CD4-positive, alpha-beta T cell treated with Interleukin-1 beta for 1 hour (primary cell): ENCODE data around the gene DPPA5.
A peak's percentile ranks its signal among the peaks of the same experiment; 100 is the strongest.
"Not testable (repeated sequence)": the region's sequence is repeated elsewhere in the genome, so short reads cannot be mapped to it uniquely, and the experiment has no call there.

Experiments
- DNase-seq, 2 donors: peaks; one replicate each; pipeline ENCODE4 v3.0.0-alpha.2; 2020 to 2022

The DPPA5 gene, protein sequence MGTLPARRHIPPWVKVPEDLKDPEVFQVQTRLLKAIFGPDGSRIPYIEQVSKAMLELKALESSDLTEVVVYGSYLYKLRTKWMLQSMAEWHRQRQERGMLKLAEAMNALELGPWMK

GRCh38 chr6:73353636-73354593 is at the start of gene DPPA5:
DPPA5 (minus strand) TSS chr6:73354276; CDS start chr6:73354225, 51 bp downstream.
- no peak for DNase-seq

- no peak for DNase-seq
Measured at GRCh38 chr6:73400656-73401055, 46.6 kb upstream of the DPPA5 start.

GRCh38 chr6:73395875-73396274 is 41.8 kb upstream of the DPPA5 start:
- no peak for DNase-seq

GRCh38 chr6:73394577-73395354 is 40.7 kb upstream of the DPPA5 start, which contains the start of gene DDX43:
DDX43 (plus strand) TSS chr6:73394828; CDS start chr6:73394906, 78 bp downstream.
- peak; percentile 78 to 81 for DNase-seq

- DNase-seq: no peak
Measured at GRCh38 chr6:73393278-73393677, 39.2 kb upstream of the DPPA5 start.

GRCh38 chr6:73392188-73392587 is 38.1 kb upstream of the DPPA5 start:
- DNase-seq: not testable (repeated sequence)

DNA sequence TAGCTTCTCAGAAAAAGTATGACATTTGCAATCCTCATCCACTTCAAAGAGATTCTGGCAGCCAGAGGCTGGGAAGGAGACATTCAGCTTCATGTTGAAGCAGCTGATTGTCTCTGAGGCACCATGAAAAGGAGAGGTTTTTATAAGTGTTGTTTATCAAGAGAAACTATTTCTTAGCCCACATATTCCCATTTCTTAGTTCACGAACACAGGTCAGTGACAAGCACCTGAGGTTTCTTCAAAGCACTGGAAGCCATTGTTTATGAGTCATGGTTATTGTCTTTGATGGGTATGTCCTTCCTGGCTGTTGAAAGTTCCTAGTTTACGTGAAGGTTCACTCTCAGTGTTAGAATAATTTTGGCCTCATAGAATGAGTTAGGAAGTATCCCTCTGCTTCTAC is 37.6 kb upstream of the DPPA5 start:
- peak in 1 of 2 donors; percentile 28 for DNase-seq

DNA sequence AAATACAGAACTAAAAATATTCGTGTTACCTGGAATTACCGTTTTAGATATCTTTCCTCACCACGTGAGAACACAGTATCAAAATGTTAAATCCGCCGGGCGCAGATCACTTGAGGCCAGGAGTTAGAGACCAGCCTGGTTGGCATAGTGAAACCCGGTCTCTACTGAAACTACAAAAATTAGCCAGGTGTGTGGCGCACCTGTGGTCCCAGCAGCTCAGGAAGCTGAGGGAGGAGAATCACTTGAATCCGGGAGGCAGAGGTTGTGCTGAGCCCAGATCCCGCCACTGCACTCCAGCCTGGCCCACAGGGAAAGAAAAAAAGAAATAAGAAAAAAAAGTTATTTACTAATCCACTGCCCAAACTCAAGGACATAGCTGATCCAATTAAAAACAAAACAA is 35.8 kb upstream of the DPPA5 start:
- no peak for DNase-seq

- DNase-seq: peak; percentile 61 to 65
Measured at GRCh38 chr6:73388800-73389512, 34.9 kb upstream of the DPPA5 start.

DNA sequence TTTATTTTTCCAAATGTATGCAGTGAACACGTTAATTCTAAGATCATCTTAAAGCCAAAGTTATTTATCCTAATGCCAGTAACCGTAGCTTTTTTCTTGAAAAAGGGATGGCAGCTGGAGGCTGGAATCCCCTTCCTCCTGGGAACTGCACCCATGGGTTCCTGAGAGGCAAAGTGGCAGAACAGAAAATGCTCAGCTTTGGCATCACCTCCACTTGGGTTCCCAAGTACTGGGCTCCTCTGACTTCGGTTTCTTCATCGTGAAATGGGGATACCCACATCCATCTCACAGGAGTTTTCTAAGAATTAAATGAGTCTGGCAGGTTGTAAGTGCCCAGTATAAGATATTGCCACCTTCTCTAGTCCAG is 34.3 kb upstream of the DPPA5 start:
- no peak for DNase-seq

- no peak for DNase-seq
Measured at GRCh38 chr6:73382462-73383113, 28.5 kb upstream of the DPPA5 start.

DNA sequence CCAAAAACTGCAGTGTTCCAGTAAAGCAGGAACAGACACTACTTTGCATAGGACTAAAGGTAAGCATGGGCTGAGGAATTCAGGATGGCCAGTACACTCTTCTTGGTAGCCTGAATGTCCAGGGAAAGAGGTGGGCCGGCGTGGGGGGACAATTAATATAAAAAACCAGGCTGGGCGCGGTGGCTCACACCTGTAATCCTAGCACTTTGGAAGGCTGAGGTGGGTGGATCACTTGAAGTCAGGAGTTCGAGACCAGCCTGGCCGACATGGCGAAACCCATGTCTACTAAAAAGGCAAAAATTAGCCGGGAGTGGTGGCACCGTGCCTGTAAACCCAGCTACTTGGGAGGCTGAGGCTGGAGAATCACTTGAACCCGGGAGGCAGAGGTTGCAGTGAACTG is 27.5 kb upstream of the DPPA5 start:
- DNase-seq: not testable (repeated sequence)

DNA sequence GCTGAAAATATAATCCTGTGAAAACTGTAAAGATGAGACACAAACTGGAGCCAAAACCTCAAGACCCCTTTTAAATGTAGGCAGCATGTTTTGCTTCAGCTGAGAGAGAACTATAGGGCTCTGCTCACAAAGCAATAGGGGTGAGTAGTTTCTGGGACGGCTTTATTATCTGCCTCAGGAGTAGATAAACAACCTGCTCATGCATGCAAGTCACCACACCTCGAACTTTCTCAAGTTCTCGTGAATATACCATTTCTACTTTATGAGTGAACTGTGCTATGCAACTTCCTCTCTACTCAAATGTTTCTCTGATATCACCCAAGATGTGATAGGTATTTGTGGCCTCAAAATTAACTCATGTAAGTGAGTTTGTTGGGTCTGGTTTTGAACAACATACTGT is 23.1 kb upstream of the DPPA5 start:
- no peak for DNase-seq

- no peak for DNase-seq
Measured at GRCh38 chr6:73375216-73375615, 21.1 kb upstream of the DPPA5 start.

- DNase-seq: no peak
Measured at GRCh38 chr6:73372516-73372915, 18.4 kb upstream of the DPPA5 start.

- no peak for DNase-seq
Measured at GRCh38 chr6:73371984-73372383, 17.9 kb upstream of the DPPA5 start.

DNA sequence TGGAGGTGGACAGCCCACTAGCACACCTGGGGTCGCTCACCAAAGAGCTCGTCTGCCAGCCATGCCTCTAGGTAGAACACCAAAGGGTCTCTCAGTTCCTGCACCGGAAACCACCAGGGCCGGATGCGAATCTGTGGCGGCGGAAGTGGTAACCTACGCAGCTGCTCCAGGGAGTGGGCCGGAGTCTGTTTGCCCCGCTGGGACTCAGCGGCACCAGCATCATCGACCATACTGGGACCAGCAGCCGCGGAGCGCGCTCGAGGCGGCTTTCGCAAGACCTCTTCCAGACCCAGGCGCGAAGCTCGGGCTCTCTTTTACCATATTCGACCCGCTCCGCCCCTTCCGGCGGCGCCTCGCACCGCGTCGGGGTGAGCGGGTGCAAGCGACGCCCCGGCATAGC is 15.5 kb upstream of the DPPA5 start, which contains the start of gene OOEP:
OOEP (minus strand) TSS at position 335 of the 400 bp plus-strand sequence; CDS start at position 230, 105 bp downstream.
- no peak for DNase-seq

DNA sequence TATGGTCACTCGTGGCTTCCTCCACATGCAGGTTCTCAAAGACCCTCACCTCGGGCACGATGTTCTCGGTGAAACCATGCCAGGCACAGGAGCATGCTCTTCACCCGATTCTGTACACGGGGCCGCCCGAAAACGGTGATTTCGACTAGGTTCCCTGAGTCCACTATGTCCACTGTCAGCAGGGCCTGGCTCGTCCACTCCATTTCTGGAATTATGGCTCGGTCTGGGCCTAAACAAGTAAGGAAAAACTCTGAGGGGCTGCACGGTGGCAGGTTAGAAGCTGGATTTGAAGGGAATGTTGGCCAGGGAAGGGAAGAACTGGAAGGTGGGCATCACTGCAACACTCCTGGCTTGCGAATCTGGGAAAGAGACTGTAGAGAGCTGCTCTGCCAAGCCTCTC is 15.1 kb upstream of the DPPA5 start:
- DNase-seq: no peak

DNA sequence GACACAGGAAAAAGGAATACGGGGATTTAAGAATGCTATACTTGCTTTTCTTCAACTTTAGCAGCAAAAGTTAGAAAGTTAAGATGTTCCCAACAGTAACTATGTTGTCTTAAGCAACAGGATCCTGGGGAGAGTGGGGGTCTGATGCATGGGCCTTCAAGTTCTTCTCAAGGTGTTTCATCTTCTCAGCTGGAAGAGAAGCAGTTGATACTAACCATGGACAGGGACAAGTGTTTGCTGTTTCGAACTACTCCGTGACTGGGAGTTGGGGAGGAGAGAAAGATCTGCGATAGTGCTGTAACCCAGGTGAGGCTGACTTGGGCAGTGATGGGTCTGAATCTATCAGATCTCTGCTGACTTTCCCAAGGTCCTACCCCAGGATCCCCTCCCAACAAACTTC is 14.6 kb upstream of the DPPA5 start:
- DNase-seq: no peak

- DNase-seq: no peak
Measured at GRCh38 chr6:73367761-73368355, 13.8 kb upstream of the DPPA5 start.

GRCh38 chr6:73364549-73364948 is 10.5 kb upstream of the DPPA5 start:
- no peak for DNase-seq

DNA sequence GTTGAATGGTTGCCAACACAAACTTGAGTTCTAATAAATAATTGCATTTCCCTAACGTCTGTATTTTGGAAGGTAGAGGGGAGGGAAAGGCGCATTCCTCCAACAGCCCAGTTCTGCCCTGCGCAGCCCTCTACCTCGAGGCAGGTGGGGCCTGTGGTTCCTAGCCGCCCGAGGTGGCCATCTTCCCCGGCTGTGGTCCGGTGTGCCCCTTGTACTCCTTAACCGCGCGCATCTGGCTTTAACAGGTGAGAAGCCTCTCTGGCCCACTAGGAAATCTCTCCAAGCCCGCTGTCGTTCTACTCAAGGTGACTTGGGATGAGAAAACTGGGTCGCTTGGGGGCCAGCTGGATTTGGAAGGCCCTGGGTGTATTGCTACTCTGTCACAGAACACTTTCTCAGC is 10.0 kb upstream of the DPPA5 start:
- DNase-seq: no peak
